GM19467 (cell line): Measurements from ENCODE around the gene PIPOX.

ENCODE experiments used
- ATAC-seq: cut with Tn5 transposase; IDR thresholded peaks from one replicate; pipeline ENCODE4 v1.9.1; 2021; ENCODE audit warnings: mild to moderate bottlenecking, moderate library complexity; ENCODE audit not compliant: unreplicated experiment

Gene PIPOX

DNA sequence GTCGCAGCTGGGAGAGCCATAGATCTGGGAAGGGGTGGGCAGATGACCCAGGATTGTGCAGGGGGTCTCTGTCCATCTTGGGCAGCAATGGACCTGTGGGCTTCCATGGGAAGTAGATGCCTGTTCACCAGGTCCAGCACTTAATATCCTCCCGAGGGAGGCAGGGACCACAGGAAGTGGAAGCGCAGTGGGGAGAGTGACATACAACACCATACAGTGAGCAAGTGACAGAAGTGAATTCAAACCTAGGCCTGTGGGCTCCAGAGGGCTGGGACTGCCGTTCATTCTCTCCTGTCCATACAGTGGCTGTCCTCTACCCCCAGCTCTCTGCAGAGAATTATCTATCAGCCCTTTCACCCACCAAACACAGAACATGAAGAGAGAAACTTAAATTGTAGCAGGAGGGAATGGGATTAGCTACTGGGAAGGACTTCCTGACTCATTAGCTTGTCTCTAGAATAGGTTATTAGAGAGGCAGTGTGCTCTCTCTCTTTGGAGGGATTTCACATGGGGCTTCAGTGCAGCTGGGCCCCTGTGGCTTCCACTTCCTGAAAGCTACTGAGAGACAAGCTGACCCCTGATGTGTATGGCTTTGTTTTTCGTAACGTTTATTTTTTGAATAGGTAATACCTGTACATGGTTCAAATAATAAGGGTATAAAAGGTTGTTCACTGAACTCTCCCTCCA is 24.0 kb upstream of the PIPOX start:
- ATAC-seq, result no peak

DNA sequence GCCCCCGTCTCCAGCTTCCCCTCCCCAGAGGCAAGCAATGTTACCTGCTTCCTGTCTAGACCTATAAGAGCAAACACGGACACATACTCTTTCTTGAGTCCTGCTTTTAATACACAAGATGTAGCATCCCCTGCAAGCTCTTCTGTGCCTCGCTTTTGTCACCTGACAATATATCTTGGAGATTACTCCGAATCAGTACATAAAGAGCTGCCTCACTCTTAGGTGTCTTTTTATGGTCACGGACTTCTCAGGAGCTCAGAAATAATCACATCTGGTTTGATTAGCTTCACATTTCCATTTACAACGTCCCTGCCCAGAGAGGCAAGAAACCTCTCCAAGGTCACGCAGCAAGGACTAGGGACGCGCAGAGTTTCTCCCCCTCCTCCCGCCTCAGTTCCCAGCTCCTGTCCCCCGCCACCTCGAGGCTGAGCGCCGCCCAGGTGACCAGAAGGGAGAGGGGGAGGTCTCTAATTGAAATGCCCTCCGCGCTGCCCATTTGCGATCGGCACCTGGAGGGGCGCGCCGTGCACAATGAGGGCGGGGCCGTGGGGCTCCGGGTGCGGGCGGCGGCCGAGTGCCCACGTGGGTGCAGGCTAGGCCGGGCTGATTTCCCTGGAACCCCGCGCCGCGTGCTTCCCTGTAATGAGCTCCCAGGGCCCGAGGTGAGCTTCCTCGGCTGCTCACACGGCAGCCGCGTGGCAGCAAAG is 23.3 kb upstream of the PIPOX start:
- no peak for ATAC-seq

DNA sequence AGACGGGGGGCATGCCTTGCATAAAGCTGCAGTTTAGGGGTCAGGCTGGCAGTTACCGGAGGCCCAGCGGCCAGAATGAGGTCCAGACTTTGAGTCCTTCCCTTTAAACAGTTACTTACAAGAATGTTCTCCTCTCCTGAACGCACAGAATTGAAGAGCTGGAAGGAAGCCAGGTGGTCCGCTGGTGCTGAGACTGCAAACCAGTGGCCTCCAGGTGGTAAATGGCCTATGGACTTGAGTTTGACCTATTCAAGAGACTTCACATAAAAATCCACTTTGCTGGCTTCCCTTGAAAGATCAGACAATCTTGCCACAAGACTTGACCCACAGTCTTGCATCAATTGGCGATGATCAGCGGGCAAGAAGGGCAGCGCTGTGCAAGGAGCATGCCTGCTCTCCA is 22.4 kb upstream of the PIPOX start:
- ATAC-seq, result no peak

DNA sequence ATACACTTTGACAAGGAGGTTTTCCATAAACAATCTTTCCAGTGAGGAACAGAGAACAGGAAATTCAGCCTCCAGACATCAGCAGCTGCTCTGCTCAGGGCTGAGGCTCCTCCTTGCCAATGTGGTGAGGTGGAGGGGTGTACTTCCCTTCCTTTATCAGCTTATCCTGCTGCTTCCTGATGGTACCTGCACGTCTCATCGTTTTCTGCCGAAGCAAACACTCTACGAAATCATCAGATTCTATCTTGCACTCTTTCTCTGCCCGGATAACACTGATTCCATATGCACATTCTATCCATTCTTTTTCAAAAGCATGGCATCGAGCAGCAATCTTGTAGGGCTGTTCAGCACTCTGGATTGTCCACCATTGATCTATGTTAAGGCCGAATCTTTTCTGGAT is 21.7 kb upstream of the PIPOX start:
- no peak for ATAC-seq

DNA sequence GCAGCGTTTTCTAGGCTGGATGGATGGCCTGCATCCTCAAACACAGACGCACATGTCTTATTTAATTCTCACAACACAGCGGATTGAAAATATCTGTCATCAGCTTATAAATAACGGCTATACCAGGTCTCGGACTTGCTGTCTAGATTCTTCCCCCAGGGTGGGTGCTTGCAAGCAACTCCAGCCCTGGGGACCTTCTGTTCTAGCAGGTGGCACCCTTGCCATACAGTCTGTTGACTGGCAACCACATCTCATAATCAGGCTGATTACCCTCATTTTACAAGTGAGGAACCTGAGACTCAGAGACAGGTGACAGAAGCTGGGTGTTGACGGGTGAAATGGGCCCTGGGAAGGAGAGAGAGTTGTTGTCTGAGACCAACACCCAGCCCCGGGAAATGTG is 20.9 kb upstream of the PIPOX start:
- no peak for ATAC-seq

DNA sequence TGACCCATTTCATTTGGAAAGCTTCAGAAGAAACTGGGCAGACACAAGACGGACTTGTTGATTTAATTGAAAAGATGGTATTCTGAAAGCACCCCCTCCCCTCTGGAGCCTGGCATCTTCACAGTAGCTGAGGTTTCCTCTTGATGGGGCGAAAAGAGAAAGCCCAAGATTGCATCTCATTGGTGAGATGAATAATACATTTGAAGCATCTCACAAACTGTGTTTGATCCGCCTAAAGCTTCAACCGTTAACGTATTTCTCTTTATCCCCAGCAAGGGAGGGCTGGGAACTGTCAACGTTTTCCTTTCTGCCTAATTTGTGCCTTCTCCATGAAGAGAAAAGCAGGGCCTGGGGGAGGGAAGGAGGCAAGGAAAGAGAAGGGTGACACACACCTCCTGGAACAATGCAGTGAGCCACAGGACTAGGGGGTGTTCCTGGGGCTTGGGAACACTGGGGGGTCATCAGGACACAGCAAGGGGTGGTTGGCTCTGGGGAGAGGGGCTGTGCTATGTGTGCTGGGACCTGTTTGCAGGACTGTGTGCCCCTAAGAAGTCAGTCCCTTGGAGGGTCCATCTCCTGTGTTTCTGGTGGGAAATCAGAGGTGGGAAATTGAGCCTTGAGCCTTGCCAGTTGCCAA is 18.5 kb upstream of the PIPOX start:
- ATAC-seq, result no peak

DNA sequence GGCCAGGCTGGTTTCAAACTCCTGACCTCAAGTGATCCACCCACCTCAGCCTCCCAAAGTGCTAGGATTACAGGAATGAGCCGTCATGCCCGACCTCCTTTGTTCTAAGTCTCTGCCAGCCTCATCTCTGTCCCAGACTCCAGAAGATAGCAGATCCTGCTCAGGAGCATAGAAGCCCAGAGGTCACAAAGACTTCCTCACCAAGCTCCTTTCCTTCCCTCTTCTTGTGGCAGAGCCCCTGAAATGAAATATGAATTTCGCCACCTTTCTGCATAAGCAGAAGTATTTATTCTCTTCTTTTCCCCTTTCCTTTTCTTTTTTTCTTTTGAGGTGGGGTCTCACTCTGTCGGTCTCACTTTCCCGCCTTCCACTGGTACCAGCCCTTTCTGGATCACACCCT is 11.5 kb upstream of the PIPOX start:
- ATAC-seq, result no peak

DNA sequence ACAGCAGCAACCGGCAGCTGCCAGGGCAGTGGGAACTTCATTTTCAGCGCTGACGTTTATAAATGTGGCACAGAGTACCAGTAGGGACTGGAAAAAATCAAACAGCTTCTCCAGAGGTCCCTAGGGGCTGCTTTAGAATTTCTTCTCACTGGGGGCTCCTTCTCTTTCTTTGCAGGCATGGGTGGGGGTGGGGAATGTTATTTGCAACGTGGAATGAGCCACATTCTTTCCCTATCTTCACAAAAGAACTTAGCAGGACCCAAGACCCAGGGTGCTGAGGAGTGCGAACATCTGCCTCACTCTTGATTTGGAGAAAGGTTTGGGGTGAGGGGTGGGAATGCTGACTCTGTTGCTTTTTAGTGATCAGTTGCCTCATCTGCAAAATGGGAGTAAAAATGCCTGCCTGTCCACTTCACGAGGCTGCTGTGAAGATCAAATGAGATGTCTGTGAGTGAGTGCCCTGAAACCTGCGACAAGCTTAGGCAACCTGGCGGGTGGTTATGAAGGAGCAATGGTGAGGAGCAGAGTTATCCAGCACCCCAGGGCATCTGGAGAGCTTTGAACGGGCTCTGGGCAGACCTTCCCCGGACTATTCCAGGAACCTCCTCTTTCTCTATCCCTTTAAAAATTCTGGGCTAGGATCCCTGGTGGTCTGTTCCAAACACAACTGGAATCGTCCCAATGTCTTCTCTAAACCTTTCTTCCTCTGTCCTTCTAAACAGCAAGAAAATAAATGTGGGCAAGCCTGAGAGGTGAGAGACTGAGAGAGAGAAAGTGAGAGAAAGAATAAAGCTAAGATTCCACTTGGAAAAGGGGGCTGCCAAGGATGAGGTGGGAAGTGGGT is 10.7 kb upstream of the PIPOX start:
- ATAC-seq, result no peak

DNA sequence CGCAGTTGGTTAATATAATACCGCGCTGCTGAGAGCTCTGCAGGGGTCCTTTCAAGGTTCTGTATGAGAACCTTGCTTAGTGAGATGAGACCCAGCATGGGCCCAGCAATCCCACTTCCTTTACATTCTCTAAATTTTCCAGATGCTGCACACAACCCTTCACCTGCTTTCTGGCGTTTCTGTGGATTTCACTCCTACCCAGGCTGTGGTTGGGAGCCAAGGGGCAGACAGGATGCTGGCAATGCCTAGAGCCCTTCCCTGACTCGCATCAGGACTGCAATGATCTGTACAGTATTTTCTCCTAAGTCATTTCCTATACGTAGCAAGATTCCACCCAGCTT is 10.1 kb upstream of the PIPOX start:
- no peak for ATAC-seq

DNA sequence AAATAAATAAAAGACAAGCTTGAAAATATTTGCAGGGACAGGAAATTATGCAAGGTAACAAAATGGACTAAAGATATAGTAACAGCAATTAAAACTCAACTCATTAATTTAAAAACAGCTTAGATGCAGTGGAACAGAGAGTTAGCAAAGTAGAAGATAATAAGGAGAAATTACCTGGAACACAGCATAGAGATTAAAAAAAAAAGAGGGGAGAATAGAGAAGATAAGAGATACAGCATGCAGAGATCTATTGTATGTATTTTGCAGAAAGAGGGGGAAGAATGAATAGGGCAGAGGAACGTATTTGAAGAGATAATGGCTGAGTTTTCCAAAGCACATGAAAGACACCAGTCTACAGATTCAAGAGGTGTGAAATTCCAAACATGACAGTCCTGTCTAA is 8.4 kb upstream of the PIPOX start:
- ATAC-seq, result no peak

DNA sequence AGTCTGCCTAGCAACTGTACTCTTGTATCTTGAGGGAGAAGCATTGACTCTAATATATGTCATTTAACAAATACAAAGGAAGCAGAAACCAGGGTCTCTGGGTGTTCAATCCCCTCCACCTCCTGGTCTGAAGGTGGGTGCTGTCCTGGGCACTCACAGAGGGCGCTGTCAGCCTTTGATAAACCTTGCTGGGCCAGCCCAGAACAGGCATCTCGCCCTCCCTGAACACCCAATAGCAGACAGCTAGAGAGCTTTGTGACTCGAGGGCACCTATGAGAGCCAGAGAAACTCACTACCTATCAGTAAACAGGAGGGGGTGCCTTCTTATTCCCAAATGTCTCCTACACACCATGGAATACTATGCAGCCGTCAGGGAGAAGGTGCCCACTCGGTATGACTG is 6.4 kb upstream of the PIPOX start:
- ATAC-seq, result no peak

DNA sequence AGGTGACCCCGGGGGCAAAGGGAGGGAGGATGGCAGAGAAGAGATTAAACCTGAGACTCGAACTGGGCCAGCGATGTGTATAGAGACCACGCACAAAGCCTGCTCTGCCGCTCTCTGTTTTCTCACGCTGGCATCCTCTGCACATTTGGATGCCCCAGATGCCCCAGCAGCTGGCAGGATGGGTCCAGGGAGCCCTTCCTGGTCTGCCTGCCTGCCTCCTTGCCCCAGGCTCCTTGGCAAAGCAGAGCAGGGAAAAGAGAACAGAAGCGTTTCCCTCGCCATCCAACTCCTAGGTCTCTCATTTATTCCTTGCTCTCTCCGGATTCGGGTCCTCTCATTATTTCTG is 5.2 kb upstream of the PIPOX start:
- no peak for ATAC-seq

DNA sequence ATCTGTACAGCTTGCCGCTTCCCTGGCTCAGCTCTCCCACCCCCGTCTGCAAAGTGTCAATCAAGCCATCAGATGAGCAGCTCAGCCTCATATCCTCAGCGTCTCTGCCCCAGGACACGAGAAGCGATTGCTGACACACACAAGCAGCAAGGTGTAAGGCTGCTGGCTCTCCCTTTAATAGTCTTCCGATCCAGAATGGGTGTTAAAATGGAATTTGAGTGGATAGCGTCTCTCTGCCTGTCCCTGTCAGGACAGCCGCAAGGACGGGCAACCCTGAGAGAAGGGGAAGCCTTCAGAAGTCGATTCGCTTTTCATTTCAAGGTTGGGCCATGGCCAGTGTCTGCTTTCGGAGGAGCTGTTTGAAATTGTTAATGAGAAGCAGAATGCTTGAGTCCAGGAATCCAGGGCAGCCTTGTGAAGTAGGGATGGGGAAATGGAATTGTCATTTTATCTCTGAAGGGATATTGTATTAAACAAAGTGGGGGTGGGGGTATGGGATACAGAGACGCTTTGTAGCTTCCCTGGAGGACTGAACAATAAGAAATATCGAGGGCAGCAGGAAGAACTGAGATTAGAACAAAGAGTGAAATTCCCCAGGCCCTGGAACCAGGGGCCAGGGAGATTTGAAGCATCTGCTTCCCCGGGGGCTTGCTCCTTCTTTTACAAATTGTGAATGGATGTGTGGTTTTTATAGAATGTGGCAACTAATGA is 4.7 kb upstream of the PIPOX start:
- ATAC-seq, result no peak

DNA sequence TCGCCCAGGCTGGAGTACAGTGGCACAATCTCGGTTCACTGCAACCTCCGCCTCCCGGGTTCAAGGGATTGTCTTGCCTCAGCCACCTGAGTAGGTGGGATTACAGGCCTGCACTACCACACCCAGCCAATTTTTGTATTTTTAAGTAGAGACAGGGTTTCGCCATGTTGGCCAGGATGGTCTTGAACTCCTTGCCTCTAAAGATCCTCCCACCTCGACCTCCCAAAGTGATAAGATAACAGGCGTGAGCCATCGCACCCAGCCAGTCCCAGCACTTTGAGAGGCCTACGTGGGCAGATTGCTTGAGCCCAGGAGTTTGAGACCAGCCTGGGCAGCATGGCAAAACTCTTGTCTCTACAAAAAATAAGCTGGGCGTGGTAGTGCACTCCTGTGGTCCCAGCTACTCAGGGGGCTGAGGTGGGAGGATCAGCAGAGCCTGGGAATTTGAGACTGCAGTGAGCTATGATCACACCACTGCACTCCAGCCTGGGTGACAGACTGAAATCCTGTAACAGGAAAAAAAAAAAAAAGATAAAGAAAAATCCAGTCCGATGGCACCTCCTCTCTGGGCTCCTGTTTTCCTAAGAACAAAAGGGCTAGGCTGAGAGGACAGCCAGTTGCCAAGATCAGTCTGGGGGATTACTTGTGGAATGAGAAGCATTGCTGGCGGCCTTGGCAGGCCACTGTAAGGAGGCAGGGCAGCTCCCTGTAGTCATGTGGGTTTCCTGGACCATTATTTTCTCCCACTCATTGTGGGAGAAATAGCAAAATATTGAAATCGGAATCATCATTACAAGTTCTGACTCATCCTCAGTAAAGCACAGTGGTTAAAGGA is 3.0 kb upstream of the PIPOX start:
- ATAC-seq, result no peak

DNA sequence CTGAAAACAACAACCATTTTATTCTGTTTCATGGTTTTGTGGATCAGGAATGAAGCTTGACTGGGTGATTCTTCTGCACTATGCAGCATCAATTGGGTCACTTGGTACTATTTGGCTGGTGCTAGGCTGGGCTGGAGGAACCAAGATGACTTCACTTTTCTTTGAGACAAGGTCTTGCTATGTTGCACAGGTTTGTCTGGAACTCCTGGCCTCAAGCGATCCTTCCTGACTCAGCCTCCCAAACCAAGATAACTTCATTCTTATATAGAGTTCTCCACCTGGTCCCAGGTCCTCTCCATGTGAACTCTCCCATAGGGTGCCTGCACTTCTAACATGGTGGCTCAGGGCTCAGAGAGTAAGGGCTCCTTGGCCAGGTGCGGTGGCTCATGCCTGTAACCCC is 1.9 kb upstream of the PIPOX start:
- no peak for ATAC-seq

DNA sequence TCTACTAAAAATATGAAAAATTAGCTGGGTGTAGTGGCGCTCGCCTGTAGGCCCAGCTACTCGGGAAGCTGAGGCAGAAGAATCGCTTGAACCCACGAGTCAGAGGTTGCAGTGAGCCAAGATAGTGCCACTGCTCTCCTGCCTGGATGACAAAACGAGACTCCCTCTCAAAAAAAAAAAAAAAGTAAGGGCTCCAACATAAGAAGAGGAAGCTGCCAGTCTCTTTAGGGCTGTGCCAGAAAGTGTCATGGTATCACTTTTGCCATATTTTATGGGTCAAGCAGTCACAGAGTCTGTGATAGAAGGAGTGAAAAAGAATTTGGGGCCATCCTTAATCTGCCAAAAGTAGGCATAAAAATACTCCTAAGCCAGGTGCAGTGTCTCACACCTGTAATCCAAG is 1.4 kb upstream of the PIPOX start:
- no peak for ATAC-seq

DNA sequence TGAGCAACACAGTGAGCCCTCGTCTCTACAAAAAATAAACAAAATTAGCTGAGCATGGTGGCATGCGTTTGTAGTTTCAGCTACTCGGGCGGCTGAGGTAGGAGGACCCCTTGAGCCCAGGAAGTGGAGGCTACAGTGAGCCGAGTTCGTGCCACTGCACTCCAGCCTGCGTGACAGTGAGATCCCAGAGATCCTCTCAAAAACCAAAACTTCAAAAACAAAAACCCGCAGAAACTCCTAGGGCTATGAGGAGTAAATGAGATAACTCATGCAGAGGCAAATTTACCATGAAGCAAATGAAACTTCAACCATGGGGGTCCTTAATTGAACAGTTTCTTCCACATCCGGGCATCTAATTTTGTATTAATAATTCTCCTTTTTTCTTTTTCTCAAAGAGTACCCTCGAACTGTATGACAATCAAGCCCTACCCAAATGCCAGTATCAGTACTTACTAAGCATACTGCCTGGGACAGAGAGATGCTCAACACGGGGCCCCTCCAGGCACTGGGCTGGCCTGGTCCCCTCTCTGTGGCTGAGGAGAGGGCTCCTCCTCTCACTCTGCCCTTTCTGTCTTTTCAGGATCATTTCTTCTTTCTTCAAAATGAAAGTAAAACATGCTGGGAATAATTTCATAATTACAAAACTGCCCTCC is 789 bp upstream of the PIPOX start:
- no peak for ATAC-seq

DNA sequence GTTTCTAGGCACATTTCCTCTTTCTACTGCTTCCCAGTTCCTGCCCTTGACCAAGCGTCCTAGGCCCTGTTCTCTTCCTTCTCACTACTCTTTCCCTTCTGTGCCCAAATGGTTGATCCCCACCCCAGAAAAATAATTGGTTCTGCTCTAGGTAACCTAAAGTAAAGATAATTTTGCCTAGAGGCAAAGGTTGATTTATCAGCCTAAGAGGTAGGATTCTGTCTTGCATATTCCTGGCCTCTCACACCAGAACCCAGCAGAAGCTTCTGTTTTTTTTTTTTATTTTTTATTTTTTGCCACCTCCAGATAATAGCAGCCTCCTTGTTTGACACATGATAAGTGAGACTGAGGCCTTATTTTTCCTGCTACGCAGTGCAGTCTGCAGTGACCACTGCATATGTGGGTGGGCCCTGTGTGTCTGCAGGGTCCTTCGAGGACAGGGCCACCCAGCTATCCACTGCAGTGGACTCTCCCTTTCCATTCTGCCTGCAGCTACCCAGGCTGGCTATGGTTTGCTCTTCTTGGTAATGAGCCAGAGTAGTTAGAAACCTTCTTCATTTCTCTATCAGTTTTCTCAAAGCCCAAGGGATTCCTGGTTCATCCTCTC is 701 bp downstream of the PIPOX start:
- no peak for ATAC-seq

DNA sequence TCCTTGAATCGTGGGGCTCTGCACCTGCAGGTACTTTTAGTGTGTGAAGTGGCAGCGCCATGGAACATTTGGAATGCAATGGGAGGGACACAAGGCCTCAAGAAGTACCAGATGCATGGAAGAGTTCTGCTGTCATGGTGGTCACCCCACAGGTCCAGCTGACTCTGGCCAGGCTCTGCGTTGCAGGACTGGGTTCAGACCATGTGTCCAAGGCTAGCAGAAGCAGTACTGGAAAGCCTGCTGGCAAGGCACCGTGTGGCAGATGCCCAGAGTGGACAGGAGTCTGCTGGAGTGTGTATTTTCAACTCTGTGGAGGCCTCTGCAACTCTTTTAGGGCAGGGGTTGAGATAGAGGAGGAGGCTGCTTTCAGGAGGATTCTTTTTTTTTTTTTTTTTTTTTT is 2.1 kb downstream of the PIPOX start:
- ATAC-seq, result no peak
